ENCODE results near the gene ZNF101.

Gene ZNF101

DNA sequence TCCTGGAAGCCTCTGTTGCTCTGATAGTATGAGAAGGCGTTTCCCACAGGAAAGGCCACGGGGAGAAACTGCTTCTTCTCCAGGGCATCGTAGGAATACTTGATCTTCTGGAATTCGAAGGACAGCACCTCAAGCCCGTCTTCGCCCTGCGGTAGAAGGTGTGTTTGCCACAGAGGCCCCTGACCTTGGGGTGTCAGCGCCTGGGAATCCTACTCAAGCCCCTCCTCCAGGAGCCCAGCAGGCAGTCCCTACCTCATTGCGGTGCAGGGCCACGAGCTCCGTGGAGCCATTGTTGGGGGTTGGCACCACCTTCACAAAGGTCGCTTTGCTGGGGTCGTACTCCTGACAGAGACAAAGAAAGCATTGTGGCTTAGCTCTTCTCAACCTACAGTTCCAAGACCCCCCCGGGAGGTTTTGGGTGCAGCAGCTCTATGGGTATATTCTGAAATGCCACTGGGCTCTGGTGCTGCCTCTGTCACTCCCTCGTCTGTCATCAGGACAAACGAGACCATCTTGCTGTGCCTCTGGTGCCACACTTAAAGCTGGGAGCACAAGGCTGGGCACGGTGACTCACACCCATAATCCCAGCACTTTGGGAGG is 8.9 kb upstream of the ZNF101 start:
- H4K20me1 ChIP-seq (ENCODE audit: insufficient read depth, low read length) = no peaks in the 10 kb centered on the region
- H3K27me3 ChIP-seq (ENCODE audit: low read depth, low read length) = no peaks in the 10 kb centered on the region
- H2AFZ ChIP-seq (ENCODE audit: low read depth, low read length) = no peak overlapping the region
- TF ChIP-seq EZH2phosphoT487 (IDR thresholded peaks at IDR 0.05; ENCODE audit: low read depth) = no peak
- TF ChIP-seq, protein P1, sequence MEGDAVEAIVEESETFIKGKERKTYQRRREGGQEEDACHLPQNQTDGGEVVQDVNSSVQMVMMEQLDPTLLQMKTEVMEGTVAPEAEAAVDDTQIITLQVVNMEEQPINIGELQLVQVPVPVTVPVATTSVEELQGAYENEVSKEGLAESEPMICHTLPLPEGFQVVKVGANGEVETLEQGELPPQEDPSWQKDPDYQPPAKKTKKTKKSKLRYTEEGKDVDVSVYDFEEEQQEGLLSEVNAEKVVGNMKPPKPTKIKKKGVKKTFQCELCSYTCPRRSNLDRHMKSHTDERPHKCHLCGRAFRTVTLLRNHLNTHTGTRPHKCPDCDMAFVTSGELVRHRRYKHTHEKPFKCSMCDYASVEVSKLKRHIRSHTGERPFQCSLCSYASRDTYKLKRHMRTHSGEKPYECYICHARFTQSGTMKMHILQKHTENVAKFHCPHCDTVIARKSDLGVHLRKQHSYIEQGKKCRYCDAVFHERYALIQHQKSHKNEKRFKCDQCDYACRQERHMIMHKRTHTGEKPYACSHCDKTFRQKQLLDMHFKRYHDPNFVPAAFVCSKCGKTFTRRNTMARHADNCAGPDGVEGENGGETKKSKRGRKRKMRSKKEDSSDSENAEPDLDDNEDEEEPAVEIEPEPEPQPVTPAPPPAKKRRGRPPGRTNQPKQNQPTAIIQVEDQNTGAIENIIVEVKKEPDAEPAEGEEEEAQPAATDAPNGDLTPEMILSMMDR (IDR thresholded peaks at IDR 0.05; ENCODE audit: low read depth, low read length) = no peak
- H3K79me2 ChIP-seq (ENCODE audit: low read length) = peaks cover 56% of the 10 kb centered on the region
- no peak overlapping the region for H3K4me3 ChIP-seq (ENCODE audit: low read length)
- H3K9ac ChIP-seq (ENCODE audit: low read length) = no peak overlapping the region
- H3K4me1 ChIP-seq (ENCODE audit: low read length) = peaks cover 15% of the 10 kb centered on the region
- H3K9me3 ChIP-seq (ENCODE audit: insufficient read depth, low read length) = no peaks in the 10 kb centered on the region
- H3K4me2 ChIP-seq (ENCODE audit: low read length) = no peak overlapping the region
- no peak overlapping the region for H3K27ac ChIP-seq (ENCODE audit: low read length)
- peaks cover 55% of the 10 kb centered on the region for H3K36me3 ChIP-seq (replicated peaks; ENCODE audit: low read depth, low read length)

DNA sequence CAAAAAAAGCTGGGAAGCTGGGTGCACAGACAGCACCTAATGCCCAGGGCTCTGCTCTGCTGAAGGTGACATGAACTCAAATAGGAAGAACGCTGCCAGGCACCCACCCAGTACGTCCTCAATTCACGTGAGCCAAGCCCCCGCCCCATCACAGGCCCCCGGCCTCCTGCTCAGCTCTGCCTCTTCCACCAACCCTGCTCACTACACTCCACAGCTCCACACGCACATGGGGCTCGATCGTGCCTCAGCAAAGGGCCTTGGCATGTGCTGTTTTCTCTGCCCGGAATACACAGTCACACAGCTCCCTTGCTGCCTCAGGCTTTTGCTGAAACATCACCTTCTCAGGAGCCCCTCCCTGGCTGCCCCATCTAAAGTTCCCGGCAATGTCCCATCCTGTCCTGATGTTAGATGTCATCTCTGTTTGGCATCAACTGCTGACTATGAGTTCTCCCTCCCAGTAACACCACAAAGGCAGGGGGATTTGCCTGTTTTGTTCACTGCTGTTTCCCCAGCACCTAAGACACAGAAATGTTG is 7.4 kb upstream of the ZNF101 start:
- Histone ChIP-seq H3K36me3 (replicated peaks; ENCODE audit: low read depth, low read length) (peaks cover 40% of the 10 kb centered on the region), H3K4me1 (ENCODE audit: low read length) (peaks cover 15% of the 10 kb centered on the region), H3K9me3 (ENCODE audit: insufficient read depth, low read length) (no peaks in the 10 kb centered on the region), H3K79me2 (ENCODE audit: low read length) (peaks cover 56% of the 10 kb centered on the region), H3K4me2 (ENCODE audit: low read length) (peak overlapping the region; percentile 94), H3K9ac (ENCODE audit: low read length) (peak overlapping the region; percentile 93), H3K4me3 (ENCODE audit: low read length) (peak overlapping the region; percentile 80), H3K27me3 (ENCODE audit: low read depth, low read length) (no peaks in the 10 kb centered on the region), H4K20me1 (ENCODE audit: insufficient read depth, low read length) (no peaks in the 10 kb centered on the region), H2AFZ (ENCODE audit: low read depth, low read length) (no peak overlapping the region), H3K27ac (ENCODE audit: low read length) (peak overlapping the region; percentile 93)
- TF ChIP-seq, protein P1 (IDR thresholded peaks at IDR 0.05; ENCODE audit: low read depth, low read length) = no peak
- no peak for TF ChIP-seq EZH2phosphoT487 (IDR thresholded peaks at IDR 0.05; ENCODE audit: low read depth)

DNA sequence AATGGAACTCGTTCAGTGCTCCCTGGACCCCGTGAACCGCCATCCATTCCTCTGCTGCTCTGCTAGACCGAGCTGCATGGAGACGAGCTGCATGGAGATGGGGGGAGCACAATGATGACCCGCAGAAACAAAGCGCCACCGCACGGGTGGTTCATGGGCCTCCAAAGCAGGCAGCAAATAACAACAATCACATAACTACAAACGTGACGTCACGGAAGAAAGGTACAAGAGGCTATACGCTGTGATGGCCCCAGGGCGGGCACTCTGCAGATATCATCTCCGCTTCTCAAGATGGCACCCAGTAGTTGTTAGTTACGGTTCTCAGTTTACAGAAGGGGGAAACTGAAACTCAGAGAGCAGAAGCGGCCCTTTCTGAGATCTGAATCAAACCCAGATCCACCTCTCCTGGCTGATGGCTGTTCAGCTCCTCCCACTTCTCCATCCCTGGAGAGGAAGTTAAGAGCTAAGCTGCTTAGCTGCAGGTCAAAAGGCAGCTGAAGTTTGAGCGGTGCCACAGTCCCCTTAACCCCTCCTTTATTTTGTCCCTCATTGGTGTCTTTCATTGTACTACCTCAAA is 6.9 kb upstream of the ZNF101 start:
- TF ChIP-seq, protein P1 (IDR thresholded peaks at IDR 0.05; ENCODE audit: low read depth, low read length) = no peak
- TF ChIP-seq EZH2phosphoT487 (IDR thresholded peaks at IDR 0.05; ENCODE audit: low read depth) = no peak
- Histone ChIP-seq H4K20me1 (ENCODE audit: insufficient read depth, low read length) (no peaks in the 10 kb centered on the region), H3K4me1 (ENCODE audit: low read length) (peaks cover 15% of the 10 kb centered on the region), H2AFZ (ENCODE audit: low read depth, low read length) (no peak overlapping the region), H3K9me3 (ENCODE audit: insufficient read depth, low read length) (no peaks in the 10 kb centered on the region), H3K9ac (ENCODE audit: low read length) (peak overlapping the region; percentile 93), H3K27ac (ENCODE audit: low read length) (peak overlapping the region; percentile 93), H3K4me3 (ENCODE audit: low read length) (peak overlapping the region; percentile 80), H3K4me2 (ENCODE audit: low read length) (peak overlapping the region; percentile 94), H3K79me2 (ENCODE audit: low read length) (peaks cover 56% of the 10 kb centered on the region), H3K27me3 (ENCODE audit: low read depth, low read length) (no peaks in the 10 kb centered on the region), H3K36me3 (replicated peaks; ENCODE audit: low read depth, low read length) (peaks cover 34% of the 10 kb centered on the region)

DNA sequence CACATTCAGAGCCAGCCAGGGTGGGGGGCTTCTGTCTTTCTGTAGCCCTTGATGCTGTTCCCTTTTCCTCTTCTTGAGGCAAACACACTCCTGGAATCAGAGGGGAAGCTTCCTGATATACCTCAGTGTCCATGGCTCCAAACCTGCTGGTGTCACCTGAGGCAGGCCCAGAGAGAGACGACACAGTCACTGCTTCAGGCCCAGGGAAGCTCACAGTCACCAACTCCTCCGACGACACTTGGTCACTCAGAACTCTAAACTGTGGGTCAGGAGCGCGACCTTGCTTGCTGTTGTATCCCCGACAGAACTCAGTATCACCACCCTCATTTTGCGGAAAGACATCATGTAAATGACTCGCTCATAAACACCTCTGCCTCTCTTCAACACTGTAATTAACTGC is 6.3 kb upstream of the ZNF101 start:
- Histone ChIP-seq H3K4me2 (ENCODE audit: low read length) (peak overlapping the region; percentile 94), H3K27ac (ENCODE audit: low read length) (peak overlapping the region; percentile 93), H3K79me2 (ENCODE audit: low read length) (peaks cover 56% of the 10 kb centered on the region), H4K20me1 (ENCODE audit: insufficient read depth, low read length) (no peaks in the 10 kb centered on the region), H3K9ac (ENCODE audit: low read length) (peak overlapping the region; percentile 76), H3K4me1 (ENCODE audit: low read length) (peaks cover 15% of the 10 kb centered on the region), H2AFZ (ENCODE audit: low read depth, low read length) (no peak overlapping the region), H3K36me3 (replicated peaks; ENCODE audit: low read depth, low read length) (peaks cover 29% of the 10 kb centered on the region), H3K27me3 (ENCODE audit: low read depth, low read length) (no peaks in the 10 kb centered on the region), H3K4me3 (ENCODE audit: low read length) (peak overlapping the region; percentile 80), H3K9me3 (ENCODE audit: insufficient read depth, low read length) (no peaks in the 10 kb centered on the region)
- TF ChIP-seq EZH2phosphoT487 (IDR thresholded peaks at IDR 0.05; ENCODE audit: low read depth) = no peak
- TF ChIP-seq, protein P1 (IDR thresholded peaks at IDR 0.05; ENCODE audit: low read depth, low read length) = no peak

All from OCI-LY3 (cell line).